IgD-negative memory B cell (primary cell): ENCODE data around the gene FOXM1. TPM values are rescaled to one million over a fixed set of nuclear protein-coding genes. Genes with fewer than 3 reads are reported as not detected.

Source experiments
- H3K27ac Mint-ChIP-seq, 3 donors: one replicate each; pipeline ENCODE4 v1.8.0; 2020 to 2022; ENCODE audit warnings: mild to moderate bottlenecking in 3 of 3, mixed read lengths in 3 of 3, moderate library complexity in 1 of 3
- H3K27me3 Mint-ChIP-seq: one replicate; pipeline ENCODE4 v1.8.0; 2021; ENCODE audit warnings: mixed read lengths
- H3K36me3 Mint-ChIP-seq: one replicate; pipeline ENCODE4 v1.8.0; 2020; ENCODE audit warnings: mild to moderate bottlenecking, mixed read lengths
- H3K4me1 Mint-ChIP-seq, 3 donors: one replicate each; pipeline ENCODE4 v1.8.0; 2020 to 2022; ENCODE audit warnings: mixed read lengths in 3 of 3, mild to moderate bottlenecking in 1 of 3
- H3K4me3 Mint-ChIP-seq, 4 donors: one replicate each; pipeline ENCODE4 v1.8.0; 2020 to 2022; ENCODE audit warnings: mild to moderate bottlenecking in 4 of 4, mixed read lengths in 4 of 4, moderate library complexity in 3 of 4
- H3K9me3 Mint-ChIP-seq, 3 donors: one replicate each; pipeline ENCODE4 v1.8.0; 2020 to 2021; ENCODE audit warnings: mixed read lengths in 3 of 3, mild to moderate bottlenecking in 1 of 3
- polyA plus RNA-seq: library from polyadenylated mRNA; unstranded; fragments of 300-500 nt; fragmentation: Illumina TruSeq; gene quantifications from one replicate; pipeline ENCODE4 v1.2.3, GENCODE V29; 2021

FOXM1 gene
- polyA plus RNA-seq, 1 donor from 2014 or later = 0.88 TPM

GRCh38 chr12:2813214-2814185, 63.5 kb downstream of the FOXM1 start:
- H3K4me1 Mint-ChIP-seq = peaks cover 12 to 25% (median 17%) of the 10 kb centered on the region in 3 donors
- peaks cover 3% of the 10 kb centered on the region for H3K36me3 Mint-ChIP-seq
- no peaks in the 10 kb centered on the region for H3K9me3 Mint-ChIP-seq
- H3K27ac Mint-ChIP-seq = peak overlapping the region; percentile 96 to 100 (median 99)
- H3K27me3 Mint-ChIP-seq = peaks cover 3% of the 10 kb centered on the region
- peak overlapping the region; percentile 95 to 100 (median 100) for H3K4me3 Mint-ChIP-seq

- peaks cover 3% of the 10 kb centered on the region for H3K27me3 Mint-ChIP-seq
- H3K36me3 Mint-ChIP-seq = peaks cover 3% of the 10 kb centered on the region
- peak within 1 kb of the TSS; percentile 95 to 100 (median 100) for H3K4me3 Mint-ChIP-seq
- no peaks in the 10 kb centered on the region for H3K9me3 Mint-ChIP-seq
- H3K4me1 Mint-ChIP-seq = peaks cover 10 to 22% (median 13%) of the 10 kb centered on the region in 3 donors
- peak within 1 kb of the TSS; percentile 96 to 100 (median 99) for H3K27ac Mint-ChIP-seq
These were observed 64.4 kb downstream of the FOXM1 start, which contains the start of gene ITFG2 for GRCh38 chr12:2812290-2813213. Gene ITFG2, plus strand, starts transcription at chr12:2812668. Its CDS starts 93 bp downstream, at chr12:2812761.

- Mint-ChIP-seq H3K4me1 (peaks cover 10 to 22% (median 13%) of the 10 kb centered on the region in 3 donors), H3K36me3 (peaks cover 6% of the 10 kb centered on the region), H3K27ac (peak overlapping the region in 1 of 3 donors; percentile 96), H3K9me3 (no peaks in the 10 kb centered on the region), H3K27me3 (peaks cover 3% of the 10 kb centered on the region), H3K4me3 (peak overlapping the region; percentile 95 to 100 (median 100))
These were observed 65.2 kb downstream of the FOXM1 start for GRCh38 chr12:2811801-2812200.

Other genes with a start within 250 kb of the FOXM1 start
- 31.9 TPM for gene FKBP4, start 82.2 kb downstream of the FOXM1 start, polyA plus RNA-seq
- 57.9 TPM for gene ITFG2, start 64.5 kb downstream of the FOXM1 start, polyA plus RNA-seq
- gene NRIP2, start 42.1 kb downstream of the FOXM1 start, polyA plus RNA-seq = 1.7 TPM
- gene TEX52, start 20.1 kb downstream of the FOXM1 start, polyA plus RNA-seq = not detected
- 48.4 TPM for gene RHNO1, start within 50 bp of the FOXM1 start, polyA plus RNA-seq
- gene TULP3, start 13.7 kb upstream of the FOXM1 start, polyA plus RNA-seq = 10.0 TPM
- not detected for gene TEAD4, start 82.2 kb upstream of the FOXM1 start, polyA plus RNA-seq
- not detected for gene TSPAN9, start 200.2 kb upstream of the FOXM1 start, polyA plus RNA-seq